Left forelimb (tissue), 1 donor: ENCODE results near the gene CASP1.

Experiments used
- DNase-seq: peaks from one replicate; pipeline ENCODE4 v3.0.0-alpha.2; 2018; ENCODE audit warnings: low spot score

Gene CASP1

DNA sequence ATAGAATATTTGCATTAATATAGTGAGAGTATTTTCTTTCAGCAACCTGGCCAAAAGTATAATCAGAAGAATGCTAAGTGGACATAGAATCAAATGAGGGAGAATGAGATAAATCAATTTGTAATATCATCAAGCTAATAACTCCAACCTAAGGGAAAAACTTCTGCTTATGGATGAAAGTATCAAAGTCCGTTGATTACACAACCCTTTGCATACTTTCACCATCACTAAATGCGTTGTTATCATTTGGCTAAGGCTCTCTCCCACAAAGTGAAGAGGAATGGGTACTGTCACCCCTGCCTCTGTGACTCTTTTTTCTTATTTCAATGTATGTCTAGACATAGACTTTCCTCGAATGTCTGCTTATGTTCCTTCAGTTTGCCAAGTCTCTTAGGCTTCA is 50.1 kb downstream of the CASP1 start:
- DNase-seq = no peak

- DNase-seq = no peak
These were observed 55.1 kb downstream of the CASP1 start for GRCh38 chr11:104979839-104980238.
